A673 (cell line): ENCODE measurements around the gene NEAT1.

Source experiments
- EZH2 ChIP-seq: fragments of 200-600 bp; sonication (generic); IDR thresholded peaks from 2 replicates; pipeline ENCODE4 v1.6.1; 2017; ENCODE audit warnings: borderline replicate concordance, low read depth, mild to moderate bottlenecking, mixed read lengths, antibody characterized with exemption, low read length; ENCODE audit not compliant: poor library complexity, severe bottlenecking
- TF ChIP-seq, protein P1 (sequence below): fragments of 300-800, 200-600 bp; sonication (generic); conservative IDR thresholded peaks from 2 replicates; pipeline ENCODE4 v1.5.1; 2017; ENCODE audit warnings: low read depth, mild to moderate bottlenecking, antibody characterized with exemption, low read length, moderate library complexity, mixed read lengths

DNA sequence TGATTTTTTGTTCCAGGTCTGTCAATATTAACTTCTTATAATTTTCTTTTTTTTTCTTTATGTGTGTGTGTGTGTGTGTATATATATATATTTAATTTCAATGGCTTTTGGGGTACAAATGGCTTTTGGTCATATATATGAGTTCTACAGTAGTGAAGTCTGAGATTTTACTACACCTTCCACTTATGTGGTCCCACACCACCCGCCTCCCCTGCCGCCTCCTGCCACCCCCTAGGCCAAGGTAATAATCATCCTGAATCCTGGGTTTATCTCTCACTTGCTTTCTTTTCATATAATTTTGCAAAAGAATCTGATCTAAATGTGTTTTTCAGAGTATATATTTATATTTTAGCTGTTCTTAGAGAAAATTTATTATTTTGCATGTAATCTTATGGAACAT is 11.1 kb downstream of the NEAT1 start:
- TF ChIP-seq, protein P1, sequence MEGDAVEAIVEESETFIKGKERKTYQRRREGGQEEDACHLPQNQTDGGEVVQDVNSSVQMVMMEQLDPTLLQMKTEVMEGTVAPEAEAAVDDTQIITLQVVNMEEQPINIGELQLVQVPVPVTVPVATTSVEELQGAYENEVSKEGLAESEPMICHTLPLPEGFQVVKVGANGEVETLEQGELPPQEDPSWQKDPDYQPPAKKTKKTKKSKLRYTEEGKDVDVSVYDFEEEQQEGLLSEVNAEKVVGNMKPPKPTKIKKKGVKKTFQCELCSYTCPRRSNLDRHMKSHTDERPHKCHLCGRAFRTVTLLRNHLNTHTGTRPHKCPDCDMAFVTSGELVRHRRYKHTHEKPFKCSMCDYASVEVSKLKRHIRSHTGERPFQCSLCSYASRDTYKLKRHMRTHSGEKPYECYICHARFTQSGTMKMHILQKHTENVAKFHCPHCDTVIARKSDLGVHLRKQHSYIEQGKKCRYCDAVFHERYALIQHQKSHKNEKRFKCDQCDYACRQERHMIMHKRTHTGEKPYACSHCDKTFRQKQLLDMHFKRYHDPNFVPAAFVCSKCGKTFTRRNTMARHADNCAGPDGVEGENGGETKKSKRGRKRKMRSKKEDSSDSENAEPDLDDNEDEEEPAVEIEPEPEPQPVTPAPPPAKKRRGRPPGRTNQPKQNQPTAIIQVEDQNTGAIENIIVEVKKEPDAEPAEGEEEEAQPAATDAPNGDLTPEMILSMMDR: no peak
- no peak for TF ChIP-seq EZH2
